Prostate gland (tissue), 2 donors: Measurements from ENCODE around the gene NAV2.

Experiments used
- CTCF ChIP-seq, 4 experiments: fragments of 200-600 bp in 2 of 4; fragments of 450-650 bp in 2 of 4; sonication (generic) in 2 of 4; IDR thresholded peaks; 1 replicate in 3 of 4; 2 replicates in 1 of 4; pipeline ENCODE4 v1.5.1; 2016 to 2019; ENCODE audit warnings: antibody characterized with exemption in 4 of 4, mild to moderate bottlenecking in 2 of 4, moderate library complexity in 2 of 4
- POLR2A ChIP-seq: fragments of 450-650 bp; IDR thresholded peaks from one replicate; pipeline ENCODE4 v1.6.1; 2016; ENCODE audit warnings: antibody characterized with exemption, mild to moderate bottlenecking
- POLR2AphosphoS5 ChIP-seq: sonication (generic); formaldehyde crosslinking; IDR thresholded peaks from one replicate; pipeline ENCODE4 v1.6.1; 2017; ENCODE audit warnings: antibody characterized with exemption

- TF ChIP-seq CTCF (IDR thresholded peaks at IDR 0.05) (no peak), POLR2A (no peak), POLR2AphosphoS5 (no peak)
Observed at GRCh38 chr11:20090654-20091374, 378.2 kb downstream of the NAV2 start.
